SHP77 (cell line): ENCODE data around the gene FGD5.

Experiments
- DNase-seq, 2 experiments: peaks; one replicate each; lab custom pipeline; 2025; lab: John Stamatoyannopoulos, UW

FGD5 gene

GRCh38 chr3:14849638-14850230 is 31.0 kb downstream of the FGD5 start:
- DNase-seq = no peak

- no peak for DNase-seq
Observed at GRCh38 chr3:14852058-14852594, 33.4 kb downstream of the FGD5 start.

- DNase-seq = no peak
Observed at GRCh38 chr3:14852717-14853116, 34.0 kb downstream of the FGD5 start.

GRCh38 chr3:14853271-14853951 is 34.6 kb downstream of the FGD5 start:
- DNase-seq = no peak

GRCh38 chr3:14857506-14857905 is 38.7 kb downstream of the FGD5 start:
- no peak for DNase-seq

- no peak for DNase-seq
Observed at GRCh38 chr3:14858105-14858504, 39.3 kb downstream of the FGD5 start.

GRCh38 chr3:14859880-14860279 is 41.1 kb downstream of the FGD5 start:
- DNase-seq = no peak

GRCh38 chr3:14861031-14861430 is 42.3 kb downstream of the FGD5 start:
- no peak for DNase-seq

GRCh38 chr3:14861446-14862302 is 42.9 kb downstream of the FGD5 start:
- DNase-seq = no peak

- DNase-seq = no peak
Observed at GRCh38 chr3:14862303-14862660, 43.5 kb downstream of the FGD5 start.

- DNase-seq = no peak
Observed at GRCh38 chr3:14862661-14863230, 44.0 kb downstream of the FGD5 start.

- DNase-seq = no peak
Observed at GRCh38 chr3:14863333-14864100, 44.8 kb downstream of the FGD5 start.

- DNase-seq = no peak
Observed at GRCh38 chr3:14864131-14864530, 45.4 kb downstream of the FGD5 start.

- no peak for DNase-seq
Observed at GRCh38 chr3:14866627-14867026, 47.9 kb downstream of the FGD5 start.

GRCh38 chr3:14867936-14868570 is 49.3 kb downstream of the FGD5 start:
- no peak for DNase-seq

- DNase-seq = no peak
Observed at GRCh38 chr3:14869917-14870782, 51.4 kb downstream of the FGD5 start.

- DNase-seq = no peak
Observed at GRCh38 chr3:14870783-14871060, 52.0 kb downstream of the FGD5 start.

GRCh38 chr3:14871456-14872200 is 52.9 kb downstream of the FGD5 start:
- no peak for DNase-seq

- DNase-seq = no peak
Observed at GRCh38 chr3:14872706-14873105, 53.9 kb downstream of the FGD5 start.

- no peak for DNase-seq
Observed at GRCh38 chr3:14874784-14875183, 56.0 kb downstream of the FGD5 start.
